Neural crest cell (in vitro differentiated cells): Measurements from ENCODE around the gene KIR2DL4. TPM values are rescaled to one million over a fixed set of nuclear protein-coding genes. Genes with fewer than 3 reads are reported as not detected.
"Not testable (repeated sequence)": the region's sequence is repeated elsewhere in the genome, so short reads cannot be mapped to it uniquely, and the experiment has no call there.

Source experiments
- DNase-seq: peaks from one replicate; pipeline ENCODE4 v3.0.0; 2021; ENCODE audit warnings: low read depth, mixed read lengths, low spot score
- H3K27ac Mint-ChIP-seq: one replicate; pipeline ENCODE4 v1.8.0; 2021; ENCODE audit warnings: mild to moderate bottlenecking, mixed read lengths; ENCODE audit not compliant: unreplicated experiment
- H3K27me3 Mint-ChIP-seq: 2 replicates; pipeline ENCODE4 v1.8.0; 2021; ENCODE audit warnings: low read depth, mild to moderate bottlenecking, mixed read lengths
- H3K36me3 Mint-ChIP-seq: 2 replicates; pipeline ENCODE4 v1.8.0; 2021; ENCODE audit warnings: low read depth, mild to moderate bottlenecking, mixed read lengths
- H3K4me1 Mint-ChIP-seq: 2 replicates; pipeline ENCODE4 v1.8.0; 2021; ENCODE audit warnings: mixed read lengths
- H3K4me3 Mint-ChIP-seq: one replicate; pipeline ENCODE4 v1.8.0; 2021; ENCODE audit warnings: mild to moderate bottlenecking, mixed read lengths
- H3K9me3 Mint-ChIP-seq: 2 replicates; pipeline ENCODE4 v1.8.0; 2021; ENCODE audit warnings: mixed read lengths
- total RNA-seq: library from RNA; stranded (reverse); gene quantifications from 2 replicates; pipeline ENCODE4 v1.2.1, GENCODE V29; 2021
- TF ChIP-seq, protein P1 (sequence below): fragments of 200-600 bp; sonication (generic); conservative IDR thresholded peaks from 2 replicates; pipeline ENCODE4 v1.5.0; 2021; ENCODE audit warnings: antibody characterized with exemption, mild to moderate bottlenecking

KIR2DL4 gene
- total RNA-seq, 1 donor from 2014 or later: not detected

DNA sequence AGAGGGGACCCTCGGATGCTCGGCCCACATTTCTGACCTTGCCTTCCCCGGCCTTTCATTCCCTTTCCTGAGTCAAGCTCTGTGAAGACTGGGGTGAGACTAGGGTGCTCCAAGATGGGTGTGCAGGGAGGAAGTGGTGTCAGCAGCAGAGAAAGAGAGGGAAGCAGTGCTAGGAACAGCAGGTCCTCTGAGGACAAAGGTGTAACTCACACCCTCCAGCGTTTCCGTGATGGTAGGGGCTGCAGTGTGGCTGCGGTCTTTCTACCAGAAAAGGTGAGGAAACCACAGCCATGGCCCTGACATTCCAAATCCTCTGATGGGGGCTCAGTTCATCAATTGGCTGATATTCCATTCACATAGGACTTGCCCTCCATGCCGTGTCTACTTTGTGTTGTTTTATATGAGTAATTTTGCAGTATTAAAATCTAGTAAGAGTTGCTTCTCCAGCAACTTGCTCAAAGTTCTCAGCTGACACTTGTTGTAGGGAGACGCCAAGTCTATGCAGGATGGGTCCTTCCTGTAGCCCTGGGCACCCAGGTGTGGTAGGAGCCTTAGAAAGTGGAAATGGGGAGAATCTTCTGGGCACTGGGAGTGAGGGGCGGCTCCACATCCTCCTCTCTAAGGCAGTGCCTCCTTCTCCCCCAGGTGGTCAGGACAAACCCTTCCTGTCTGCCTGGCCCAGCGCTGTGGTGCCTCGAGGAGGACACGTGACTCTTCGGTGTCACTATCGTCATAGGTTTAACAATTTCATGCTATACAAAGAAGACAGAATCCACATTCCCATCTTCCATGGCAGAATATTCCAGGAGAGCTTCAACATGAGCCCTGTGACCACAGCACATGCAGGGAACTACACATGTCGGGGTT is 14.5 kb downstream of the KIR2DL4 start:
- TF ChIP-seq, protein P1, sequence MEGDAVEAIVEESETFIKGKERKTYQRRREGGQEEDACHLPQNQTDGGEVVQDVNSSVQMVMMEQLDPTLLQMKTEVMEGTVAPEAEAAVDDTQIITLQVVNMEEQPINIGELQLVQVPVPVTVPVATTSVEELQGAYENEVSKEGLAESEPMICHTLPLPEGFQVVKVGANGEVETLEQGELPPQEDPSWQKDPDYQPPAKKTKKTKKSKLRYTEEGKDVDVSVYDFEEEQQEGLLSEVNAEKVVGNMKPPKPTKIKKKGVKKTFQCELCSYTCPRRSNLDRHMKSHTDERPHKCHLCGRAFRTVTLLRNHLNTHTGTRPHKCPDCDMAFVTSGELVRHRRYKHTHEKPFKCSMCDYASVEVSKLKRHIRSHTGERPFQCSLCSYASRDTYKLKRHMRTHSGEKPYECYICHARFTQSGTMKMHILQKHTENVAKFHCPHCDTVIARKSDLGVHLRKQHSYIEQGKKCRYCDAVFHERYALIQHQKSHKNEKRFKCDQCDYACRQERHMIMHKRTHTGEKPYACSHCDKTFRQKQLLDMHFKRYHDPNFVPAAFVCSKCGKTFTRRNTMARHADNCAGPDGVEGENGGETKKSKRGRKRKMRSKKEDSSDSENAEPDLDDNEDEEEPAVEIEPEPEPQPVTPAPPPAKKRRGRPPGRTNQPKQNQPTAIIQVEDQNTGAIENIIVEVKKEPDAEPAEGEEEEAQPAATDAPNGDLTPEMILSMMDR: no peak
- DNase-seq: no peak
- H3K4me1 Mint-ChIP-seq: no peaks in the 10 kb centered on the region
- H3K9me3 Mint-ChIP-seq: peaks cover 28% of the 10 kb centered on the region
- no peak overlapping the region for H3K27ac Mint-ChIP-seq
- peaks cover 13% of the 10 kb centered on the region for H3K36me3 Mint-ChIP-seq
- H3K4me3 Mint-ChIP-seq: no peak overlapping the region
- no peaks in the 10 kb centered on the region for H3K27me3 Mint-ChIP-seq

GRCh38 chr19:54824416-54824815 is 21.0 kb downstream of the KIR2DL4 start:
- not testable (repeated sequence) for H3K4me1 Mint-ChIP-seq, H3K27ac Mint-ChIP-seq, DNase-seq, H3K27me3 Mint-ChIP-seq, H3K36me3 Mint-ChIP-seq, H3K4me3 Mint-ChIP-seq
- peaks cover 13% of the 10 kb centered on the region for H3K9me3 Mint-ChIP-seq

DNA sequence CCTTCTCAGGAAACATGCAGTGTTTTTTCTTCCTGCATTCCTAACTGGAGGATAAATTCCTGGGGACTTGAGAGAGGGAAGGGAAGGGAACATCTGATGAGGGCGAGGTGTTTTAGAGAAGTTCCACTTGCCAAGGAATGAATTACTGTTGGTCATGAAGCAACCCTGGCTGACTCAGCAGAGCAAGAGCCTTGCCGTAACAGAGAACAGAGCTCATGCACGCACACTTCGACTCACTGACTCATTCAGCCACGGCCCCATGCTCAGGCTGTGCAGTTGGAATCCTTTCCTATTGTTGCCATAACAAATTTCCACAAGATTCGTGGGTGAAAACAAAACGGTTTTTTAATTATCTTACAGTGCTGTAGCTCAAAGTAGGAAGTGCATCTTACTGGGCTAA is 21.9 kb downstream of the KIR2DL4 start:
- H3K27me3 Mint-ChIP-seq, DNase-seq, H3K36me3 Mint-ChIP-seq, H3K4me3 Mint-ChIP-seq, H3K27ac Mint-ChIP-seq, H3K4me1 Mint-ChIP-seq: not testable (repeated sequence)
- H3K9me3 Mint-ChIP-seq: peaks cover 13% of the 10 kb centered on the region

DNA sequence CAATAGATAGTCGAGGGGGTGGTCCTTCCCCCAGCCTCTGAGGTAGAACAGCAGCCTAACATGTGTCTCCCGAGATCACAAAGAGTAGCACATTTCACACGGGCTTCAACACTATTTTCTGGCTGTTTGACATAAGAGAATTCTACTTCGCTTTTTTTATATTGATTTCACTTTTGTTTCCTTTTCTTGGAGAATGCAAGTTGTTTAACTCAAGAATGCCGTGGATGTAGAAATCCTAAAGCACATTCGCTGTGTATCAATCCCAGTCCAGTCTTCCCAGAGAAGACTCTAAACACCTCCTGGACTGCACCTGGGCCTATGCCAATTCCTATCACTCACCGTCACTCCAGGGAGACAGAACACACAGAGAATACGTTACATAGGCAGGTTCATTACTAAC is 24.7 kb downstream of the KIR2DL4 start:
- H3K36me3 Mint-ChIP-seq, H3K9me3 Mint-ChIP-seq, DNase-seq, H3K27ac Mint-ChIP-seq, H3K4me3 Mint-ChIP-seq, H3K4me1 Mint-ChIP-seq, H3K27me3 Mint-ChIP-seq: not testable (repeated sequence)

GRCh38 chr19:54832496-54832895 is 29.1 kb downstream of the KIR2DL4 start, which contains the start of gene KIR2DS4:
KIR2DS4 (plus strand) TSS chr19:54832676.
- not testable (repeated sequence) for H3K27me3 Mint-ChIP-seq, DNase-seq, H3K4me1 Mint-ChIP-seq, H3K9me3 Mint-ChIP-seq, H3K36me3 Mint-ChIP-seq, H3K4me3 Mint-ChIP-seq, H3K27ac Mint-ChIP-seq

- DNase-seq, H3K27ac Mint-ChIP-seq, H3K4me3 Mint-ChIP-seq, H3K4me1 Mint-ChIP-seq, H3K36me3 Mint-ChIP-seq, H3K27me3 Mint-ChIP-seq: not testable (repeated sequence)
- peaks cover 11% of the 10 kb centered on the region for H3K9me3 Mint-ChIP-seq
Observed at GRCh38 chr19:54835126-54835525, 31.7 kb downstream of the KIR2DL4 start.

DNA sequence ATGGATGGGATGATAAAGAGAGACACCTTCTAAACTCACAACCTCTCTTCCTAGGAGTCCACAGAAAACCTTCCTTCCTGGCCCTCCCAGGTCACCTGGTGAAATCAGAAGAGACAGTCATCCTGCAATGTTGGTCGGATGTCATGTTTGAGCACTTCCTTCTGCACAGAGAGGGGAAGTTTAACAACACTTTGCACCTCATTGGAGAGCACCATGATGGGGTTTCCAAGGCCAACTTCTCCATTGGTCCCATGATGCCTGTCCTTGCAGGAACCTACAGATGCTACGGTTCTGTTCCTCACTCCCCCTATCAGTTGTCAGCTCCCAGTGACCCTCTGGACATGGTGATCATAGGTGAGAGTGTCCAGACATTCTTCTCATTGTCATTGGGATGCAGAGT is 34.1 kb downstream of the KIR2DL4 start:
- H3K9me3 Mint-ChIP-seq, H3K4me3 Mint-ChIP-seq: not testable (repeated sequence)

GRCh38 chr19:54843171-54843570 is 39.8 kb downstream of the KIR2DL4 start:
- not testable (repeated sequence) for H3K4me1 Mint-ChIP-seq, H3K4me3 Mint-ChIP-seq, H3K27ac Mint-ChIP-seq, H3K27me3 Mint-ChIP-seq, DNase-seq, H3K36me3 Mint-ChIP-seq
- H3K9me3 Mint-ChIP-seq: peaks cover 23% of the 10 kb centered on the region

More for the DNA sequence above, 34.1 kb downstream of the KIR2DL4 start:
- H3K36me3 Mint-ChIP-seq, H3K4me1 Mint-ChIP-seq, H3K27ac Mint-ChIP-seq, DNase-seq, H3K27me3 Mint-ChIP-seq: not testable (repeated sequence)

GRCh38 chr19:54850061-54850640 is 46.7 kb downstream of the KIR2DL4 start, which contains the start of gene KIR3DL2:
KIR3DL2 (plus strand) TSS chr19:54850443; CDS start chr19:54850476, 33 bp downstream.
- peaks cover 29% of the 10 kb centered on the region for H3K9me3 Mint-ChIP-seq
- H3K4me1 Mint-ChIP-seq, DNase-seq, H3K36me3 Mint-ChIP-seq, H3K4me3 Mint-ChIP-seq, H3K27me3 Mint-ChIP-seq, H3K27ac Mint-ChIP-seq: not testable (repeated sequence)
